Stomach (tissue), 4 donors: Measurements from ENCODE around the gene PCDHGA2.
"Not testable (repeated sequence)": the region's sequence is repeated elsewhere in the genome, so short reads cannot be mapped to it uniquely, and the experiment has no call there.

Source experiments
- CTCF ChIP-seq, 7 experiments: fragments of 450-650 bp in 4 of 7; fragments of 200-600 bp in 3 of 7; sonication (generic) in 3 of 7; IDR thresholded peaks; one replicate each; pipeline ENCODE4 v1.5.1; 2016 to 2019; ENCODE audit warnings: antibody characterized with exemption in 7 of 7, control low read depth in 2 of 7, mild to moderate bottlenecking in 1 of 7
- EP300 ChIP-seq: sonication (generic); formaldehyde crosslinking; IDR thresholded peaks from one replicate; pipeline ENCODE4 v1.6.1; 2017; ENCODE audit warnings: antibody characterized with exemption
- POLR2A ChIP-seq, 4 donors: fragments of 450-650 bp; IDR thresholded peaks; one replicate each; pipeline ENCODE4 v1.6.1; 2016; ENCODE audit warnings: antibody characterized with exemption in 4 of 4, control low read depth in 2 of 4, mild to moderate bottlenecking in 1 of 4, moderate library complexity in 1 of 4
- POLR2AphosphoS5 ChIP-seq, 3 donors: sonication (generic); formaldehyde crosslinking; IDR thresholded peaks; one replicate each; pipeline ENCODE4 v1.6.1; 2016; ENCODE audit warnings: antibody characterized with exemption in 3 of 3

GRCh38 chr5:141375444-141376155 is 37.0 kb downstream of the PCDHGA2 start:
- not testable (repeated sequence) for TF ChIP-seq EP300; CTCF (IDR thresholded peaks at IDR 0.05); POLR2A (IDR thresholded peaks at IDR 0.05); POLR2AphosphoS5 (IDR thresholded peaks at IDR 0.05)
